GM12878 (cell line): Measurements from ENCODE around the gene CCDC15.

Experiments used
- CBFB ChIP-seq: IDR thresholded peaks from 2 replicates; pipeline ENCODE4 v1.6.1; 2016; ENCODE audit warnings: antibody characterized with exemption, low read depth
- CREM ChIP-seq: IDR thresholded peaks from 2 replicates; pipeline ENCODE4 v1.6.1; 2014; ENCODE audit warnings: antibody characterized with exemption, low read depth
- CTCF ChIP-seq, 3 experiments: IDR thresholded peaks in 2 of 3; conservative IDR thresholded peaks in 1 of 3; 2 replicates each; pipeline ENCODE4 v1.5.1; 2011; ENCODE audit warnings: low read depth in 3 of 3, low read length in 3 of 3, mild to moderate bottlenecking in 3 of 3, control low read depth in 2 of 3, moderate library complexity in 2 of 3, inconsistent platforms in 1 of 3, mixed read lengths in 1 of 3; ENCODE audit not compliant: control insufficient read depth in 2 of 3, insufficient read depth in 1 of 3; ENCODE audit errors: extremely low read depth in 1 of 3
- E2F8 ChIP-seq: fragments of 450-650 bp; IDR thresholded peaks from 2 replicates; pipeline ENCODE4 v1.6.1; 2018; ENCODE audit warnings: mild to moderate bottlenecking, low read depth, moderate library complexity; ENCODE audit not compliant: partially characterized antibody
- GABPA ChIP-seq: IDR thresholded peaks from 2 replicates; pipeline ENCODE4 v1.6.1; 2014; ENCODE audit warnings: antibody characterized with exemption, low read depth, mild to moderate bottlenecking, inconsistent platforms
- KAT2A ChIP-seq: conservative IDR thresholded peaks from 2 replicates; pipeline ENCODE4 v1.6.1; 2011; ENCODE audit warnings: low read depth, low read length; ENCODE audit not compliant: control insufficient read depth
- MEF2A ChIP-seq: IDR thresholded peaks from 2 replicates; pipeline ENCODE4 v1.6.1; 2011; ENCODE audit warnings: low read depth, mild to moderate bottlenecking, low read length, moderate library complexity; ENCODE audit not compliant: insufficient read depth
- POLR2A ChIP-seq: IDR thresholded peaks from 2 replicates; pipeline ENCODE4 v1.6.1; 2011; ENCODE audit warnings: low read depth, mild to moderate bottlenecking, low read length
- POLR2AphosphoS5 ChIP-seq: IDR thresholded peaks from 2 replicates; pipeline ENCODE4 v1.6.1; 2011; ENCODE audit warnings: mild to moderate bottlenecking, low read length, inconsistent platforms
- RAD21 ChIP-seq: IDR thresholded peaks from 2 replicates; pipeline ENCODE4 v1.6.1; 2011; ENCODE audit warnings: mild to moderate bottlenecking, low read depth, low read length, moderate library complexity; ENCODE audit not compliant: insufficient read depth
- TAF1 ChIP-seq: IDR thresholded peaks from 2 replicates; pipeline ENCODE4 v1.6.1; 2011; ENCODE audit warnings: mild to moderate bottlenecking, low read depth, low read length, borderline replicate concordance
- TF ChIP-seq, protein P1 (sequence below): IDR thresholded peaks from 2 replicates; pipeline ENCODE4 v1.6.1; 2012; ENCODE audit warnings: low read depth, low read length, improper control_type of control experiment
- TF ChIP-seq, protein P2 (sequence below): fragments of 450-650 bp; IDR thresholded peaks from 2 replicates; pipeline ENCODE4 v1.6.1; 2017; ENCODE audit warnings: mild to moderate bottlenecking, moderate library complexity
- TF ChIP-seq, protein P3 (sequence below): IDR thresholded peaks from 2 replicates; pipeline ENCODE4 v1.6.1; 2012; ENCODE audit warnings: mild to moderate bottlenecking, low read depth, low read length

GRCh38 chr11:124941703-124942102, 12.3 kb upstream of the CCDC15 start:
- TF ChIP-seq POLR2AphosphoS5 (no peak), CBFB (no peak), CTCF (IDR thresholded peaks at IDR 0.05 in 2 of 3, conservative IDR thresholded peaks at IDR 0.05 in 1 of 3; ENCODE audit: control insufficient read depth in 2 of 3, extremely low read depth in 1 of 3, insufficient read depth in 1 of 3, low read depth in 3 of 3, low read length in 3 of 3) (no peak), E2F8 (no peak), POLR2A (no peak), KAT2A (no peak), MEF2A (0 out of 2 replicates have a peak, but pooled peaks have one; percentile 45), CREM (no peak), RAD21 (no peak), TAF1 (no peak), GABPA (no peak)
- TF ChIP-seq, protein P1, sequence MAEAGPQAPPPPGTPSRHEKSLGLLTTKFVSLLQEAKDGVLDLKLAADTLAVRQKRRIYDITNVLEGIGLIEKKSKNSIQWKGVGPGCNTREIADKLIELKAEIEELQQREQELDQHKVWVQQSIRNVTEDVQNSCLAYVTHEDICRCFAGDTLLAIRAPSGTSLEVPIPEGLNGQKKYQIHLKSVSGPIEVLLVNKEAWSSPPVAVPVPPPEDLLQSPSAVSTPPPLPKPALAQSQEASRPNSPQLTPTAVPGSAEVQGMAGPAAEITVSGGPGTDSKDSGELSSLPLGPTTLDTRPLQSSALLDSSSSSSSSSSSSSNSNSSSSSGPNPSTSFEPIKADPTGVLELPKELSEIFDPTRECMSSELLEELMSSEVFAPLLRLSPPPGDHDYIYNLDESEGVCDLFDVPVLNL = no peak
- TF ChIP-seq, protein P2, sequence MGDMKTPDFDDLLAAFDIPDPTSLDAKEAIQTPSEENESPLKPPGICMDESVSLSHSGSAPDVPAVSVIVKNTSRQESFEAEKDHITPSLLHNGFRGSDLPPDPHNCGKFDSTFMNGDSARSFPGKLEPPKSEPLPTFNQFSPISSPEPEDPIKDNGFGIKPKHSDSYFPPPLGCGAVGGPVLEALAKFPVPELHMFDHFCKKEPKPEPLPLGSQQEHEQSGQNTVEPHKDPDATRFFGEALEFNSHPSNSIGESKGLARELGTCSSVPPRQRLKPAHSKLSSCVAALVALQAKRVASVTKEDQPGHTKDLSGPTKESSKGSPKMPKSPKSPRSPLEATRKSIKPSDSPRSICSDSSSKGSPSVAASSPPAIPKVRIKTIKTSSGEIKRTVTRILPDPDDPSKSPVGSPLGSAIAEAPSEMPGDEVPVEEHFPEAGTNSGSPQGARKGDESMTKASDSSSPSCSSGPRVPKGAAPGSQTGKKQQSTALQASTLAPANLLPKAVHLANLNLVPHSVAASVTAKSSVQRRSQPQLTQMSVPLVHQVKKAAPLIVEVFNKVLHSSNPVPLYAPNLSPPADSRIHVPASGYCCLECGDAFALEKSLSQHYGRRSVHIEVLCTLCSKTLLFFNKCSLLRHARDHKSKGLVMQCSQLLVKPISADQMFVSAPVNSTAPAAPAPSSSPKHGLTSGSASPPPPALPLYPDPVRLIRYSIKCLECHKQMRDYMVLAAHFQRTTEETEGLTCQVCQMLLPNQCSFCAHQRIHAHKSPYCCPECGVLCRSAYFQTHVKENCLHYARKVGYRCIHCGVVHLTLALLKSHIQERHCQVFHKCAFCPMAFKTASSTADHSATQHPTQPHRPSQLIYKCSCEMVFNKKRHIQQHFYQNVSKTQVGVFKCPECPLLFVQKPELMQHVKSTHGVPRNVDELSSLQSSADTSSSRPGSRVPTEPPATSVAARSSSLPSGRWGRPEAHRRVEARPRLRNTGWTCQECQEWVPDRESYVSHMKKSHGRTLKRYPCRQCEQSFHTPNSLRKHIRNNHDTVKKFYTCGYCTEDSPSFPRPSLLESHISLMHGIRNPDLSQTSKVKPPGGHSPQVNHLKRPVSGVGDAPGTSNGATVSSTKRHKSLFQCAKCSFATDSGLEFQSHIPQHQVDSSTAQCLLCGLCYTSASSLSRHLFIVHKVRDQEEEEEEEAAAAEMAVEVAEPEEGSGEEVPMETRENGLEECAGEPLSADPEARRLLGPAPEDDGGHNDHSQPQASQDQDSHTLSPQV = no peak
- TF ChIP-seq, protein P3, sequence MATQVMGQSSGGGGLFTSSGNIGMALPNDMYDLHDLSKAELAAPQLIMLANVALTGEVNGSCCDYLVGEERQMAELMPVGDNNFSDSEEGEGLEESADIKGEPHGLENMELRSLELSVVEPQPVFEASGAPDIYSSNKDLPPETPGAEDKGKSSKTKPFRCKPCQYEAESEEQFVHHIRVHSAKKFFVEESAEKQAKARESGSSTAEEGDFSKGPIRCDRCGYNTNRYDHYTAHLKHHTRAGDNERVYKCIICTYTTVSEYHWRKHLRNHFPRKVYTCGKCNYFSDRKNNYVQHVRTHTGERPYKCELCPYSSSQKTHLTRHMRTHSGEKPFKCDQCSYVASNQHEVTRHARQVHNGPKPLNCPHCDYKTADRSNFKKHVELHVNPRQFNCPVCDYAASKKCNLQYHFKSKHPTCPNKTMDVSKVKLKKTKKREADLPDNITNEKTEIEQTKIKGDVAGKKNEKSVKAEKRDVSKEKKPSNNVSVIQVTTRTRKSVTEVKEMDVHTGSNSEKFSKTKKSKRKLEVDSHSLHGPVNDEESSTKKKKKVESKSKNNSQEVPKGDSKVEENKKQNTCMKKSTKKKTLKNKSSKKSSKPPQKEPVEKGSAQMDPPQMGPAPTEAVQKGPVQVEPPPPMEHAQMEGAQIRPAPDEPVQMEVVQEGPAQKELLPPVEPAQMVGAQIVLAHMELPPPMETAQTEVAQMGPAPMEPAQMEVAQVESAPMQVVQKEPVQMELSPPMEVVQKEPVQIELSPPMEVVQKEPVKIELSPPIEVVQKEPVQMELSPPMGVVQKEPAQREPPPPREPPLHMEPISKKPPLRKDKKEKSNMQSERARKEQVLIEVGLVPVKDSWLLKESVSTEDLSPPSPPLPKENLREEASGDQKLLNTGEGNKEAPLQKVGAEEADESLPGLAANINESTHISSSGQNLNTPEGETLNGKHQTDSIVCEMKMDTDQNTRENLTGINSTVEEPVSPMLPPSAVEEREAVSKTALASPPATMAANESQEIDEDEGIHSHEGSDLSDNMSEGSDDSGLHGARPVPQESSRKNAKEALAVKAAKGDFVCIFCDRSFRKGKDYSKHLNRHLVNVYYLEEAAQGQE = no peak
